A673 (cell line): ENCODE measurements around the gene GRIK4.

Source experiments
- EZH2 ChIP-seq: fragments of 200-600 bp; sonication (generic); IDR thresholded peaks from 2 replicates; pipeline ENCODE4 v1.6.1; 2017; ENCODE audit warnings: borderline replicate concordance, low read depth, mild to moderate bottlenecking, mixed read lengths, antibody characterized with exemption, low read length; ENCODE audit not compliant: poor library complexity, severe bottlenecking
- TF ChIP-seq, protein P1 (sequence below): fragments of 300-800, 200-600 bp; sonication (generic); conservative IDR thresholded peaks from 2 replicates; pipeline ENCODE4 v1.5.1; 2017; ENCODE audit warnings: low read depth, mild to moderate bottlenecking, antibody characterized with exemption, low read length, moderate library complexity, mixed read lengths

- TF ChIP-seq, protein P1, sequence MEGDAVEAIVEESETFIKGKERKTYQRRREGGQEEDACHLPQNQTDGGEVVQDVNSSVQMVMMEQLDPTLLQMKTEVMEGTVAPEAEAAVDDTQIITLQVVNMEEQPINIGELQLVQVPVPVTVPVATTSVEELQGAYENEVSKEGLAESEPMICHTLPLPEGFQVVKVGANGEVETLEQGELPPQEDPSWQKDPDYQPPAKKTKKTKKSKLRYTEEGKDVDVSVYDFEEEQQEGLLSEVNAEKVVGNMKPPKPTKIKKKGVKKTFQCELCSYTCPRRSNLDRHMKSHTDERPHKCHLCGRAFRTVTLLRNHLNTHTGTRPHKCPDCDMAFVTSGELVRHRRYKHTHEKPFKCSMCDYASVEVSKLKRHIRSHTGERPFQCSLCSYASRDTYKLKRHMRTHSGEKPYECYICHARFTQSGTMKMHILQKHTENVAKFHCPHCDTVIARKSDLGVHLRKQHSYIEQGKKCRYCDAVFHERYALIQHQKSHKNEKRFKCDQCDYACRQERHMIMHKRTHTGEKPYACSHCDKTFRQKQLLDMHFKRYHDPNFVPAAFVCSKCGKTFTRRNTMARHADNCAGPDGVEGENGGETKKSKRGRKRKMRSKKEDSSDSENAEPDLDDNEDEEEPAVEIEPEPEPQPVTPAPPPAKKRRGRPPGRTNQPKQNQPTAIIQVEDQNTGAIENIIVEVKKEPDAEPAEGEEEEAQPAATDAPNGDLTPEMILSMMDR: no peak
- no peak for TF ChIP-seq EZH2
Observed at GRCh38 chr11:120618399-120618798, 106.9 kb downstream of the GRIK4 start.
